ENCODE data around the gene NPBWR2.

DNA sequence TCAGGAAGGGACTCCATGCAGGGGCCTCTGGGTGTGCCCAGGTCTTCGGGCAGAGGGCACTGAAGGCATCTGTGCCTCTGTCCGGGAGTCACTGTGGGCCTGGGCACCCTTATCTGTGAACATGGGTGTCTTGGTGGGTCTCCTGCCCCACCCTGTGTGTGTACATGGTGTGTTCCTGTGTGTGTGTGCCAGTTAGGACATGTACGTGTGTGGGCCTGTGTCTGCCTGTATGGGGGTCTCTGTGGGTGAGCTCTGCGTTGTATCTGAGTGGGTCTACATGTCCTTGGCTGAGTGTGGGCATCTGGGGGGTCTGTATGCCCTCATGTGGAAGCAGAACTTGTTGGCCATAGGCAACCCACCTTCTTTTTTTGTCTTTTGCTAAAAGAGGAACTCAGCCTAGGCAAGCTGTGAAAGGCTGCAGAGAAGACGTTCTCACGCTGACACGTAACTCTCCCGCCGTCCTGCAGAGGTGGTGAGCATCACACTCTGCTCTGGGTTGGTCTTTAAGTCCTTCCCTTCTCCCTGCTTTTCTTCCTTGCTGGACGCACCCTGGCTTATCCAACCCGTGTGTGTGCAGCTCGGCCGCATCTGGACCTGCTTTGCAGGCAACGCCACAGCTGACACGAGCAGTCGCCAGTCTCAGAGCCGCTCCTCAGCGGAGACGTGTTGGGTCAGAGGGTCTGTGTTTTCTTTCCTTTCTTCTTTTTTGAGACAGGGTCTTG, 532 bp upstream of the NPBWR2 start:
- TF ChIP-seq, protein P1, sequence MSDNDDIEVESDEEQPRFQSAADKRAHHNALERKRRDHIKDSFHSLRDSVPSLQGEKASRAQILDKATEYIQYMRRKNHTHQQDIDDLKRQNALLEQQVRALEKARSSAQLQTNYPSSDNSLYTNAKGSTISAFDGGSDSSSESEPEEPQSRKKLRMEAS (IDR thresholded peaks at IDR 0.05; ENCODE audit: insufficient read depth, insufficient read length): no peak
- TF ChIP-seq MYC (IDR thresholded peaks at IDR 0.05; ENCODE audit: low read depth, low read length): no peak
- no peak for TF ChIP-seq EZH2 (IDR thresholded peaks at IDR 0.05; ENCODE audit: borderline replicate concordance, low read depth, low read length, severe bottlenecking)
- TF ChIP-seq, protein P2, sequence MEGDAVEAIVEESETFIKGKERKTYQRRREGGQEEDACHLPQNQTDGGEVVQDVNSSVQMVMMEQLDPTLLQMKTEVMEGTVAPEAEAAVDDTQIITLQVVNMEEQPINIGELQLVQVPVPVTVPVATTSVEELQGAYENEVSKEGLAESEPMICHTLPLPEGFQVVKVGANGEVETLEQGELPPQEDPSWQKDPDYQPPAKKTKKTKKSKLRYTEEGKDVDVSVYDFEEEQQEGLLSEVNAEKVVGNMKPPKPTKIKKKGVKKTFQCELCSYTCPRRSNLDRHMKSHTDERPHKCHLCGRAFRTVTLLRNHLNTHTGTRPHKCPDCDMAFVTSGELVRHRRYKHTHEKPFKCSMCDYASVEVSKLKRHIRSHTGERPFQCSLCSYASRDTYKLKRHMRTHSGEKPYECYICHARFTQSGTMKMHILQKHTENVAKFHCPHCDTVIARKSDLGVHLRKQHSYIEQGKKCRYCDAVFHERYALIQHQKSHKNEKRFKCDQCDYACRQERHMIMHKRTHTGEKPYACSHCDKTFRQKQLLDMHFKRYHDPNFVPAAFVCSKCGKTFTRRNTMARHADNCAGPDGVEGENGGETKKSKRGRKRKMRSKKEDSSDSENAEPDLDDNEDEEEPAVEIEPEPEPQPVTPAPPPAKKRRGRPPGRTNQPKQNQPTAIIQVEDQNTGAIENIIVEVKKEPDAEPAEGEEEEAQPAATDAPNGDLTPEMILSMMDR (IDR thresholded peaks at IDR 0.05; ENCODE audit: extremely low read depth in 1 of 2, insufficient read depth in 1 of 2, low read depth in 1 of 2, low read length in 2 of 2): no peak
- no peak for TF ChIP-seq POLR2A (IDR thresholded peaks at IDR 0.05; ENCODE audit: low read depth, low read length)
- no peak for TF ChIP-seq JUN (IDR thresholded peaks at IDR 0.05; ENCODE audit: borderline replicate concordance, insufficient read depth, insufficient read length, low read depth)
